ENCODE measurements around the gene PRRT1. TPM values are rescaled to one million over a fixed set of nuclear protein-coding genes. Genes with fewer than 3 reads are reported as not detected.

PRRT1 gene
- polyA plus RNA-seq, 1 donor (not counting 4 experiments of a cell fraction or from before 2014, with no cell fraction given) = 0.09 TPM

DNA sequence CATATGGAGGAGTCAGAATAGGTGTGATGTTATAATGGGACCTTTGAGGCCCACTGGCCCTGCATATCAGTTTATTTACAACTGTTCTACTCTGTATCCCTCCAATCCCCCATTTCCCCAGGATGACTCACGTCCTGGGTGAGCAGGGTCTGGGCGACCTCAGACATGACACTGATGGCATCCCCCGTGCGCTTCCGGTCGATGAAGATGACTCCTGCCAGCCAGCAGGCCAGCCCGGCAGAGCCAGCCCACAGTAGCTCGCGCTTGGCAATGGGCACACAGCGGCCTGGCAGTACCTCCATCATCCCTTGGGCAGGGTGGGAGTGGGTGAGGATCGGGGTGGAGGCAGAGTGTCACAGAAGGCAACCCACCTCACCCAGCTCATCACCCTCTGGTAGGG is 18.6 kb upstream of the PRRT1 start:
- H3K36me3 ChIP-seq (ENCODE audit: control insufficient read depth in 2 of 2, extremely low read depth in 1 of 2, insufficient read depth in 2 of 2, low read length in 2 of 2) = peaks cover 22 to 23% of the 10 kb centered on the region in 2 experiments
- no peaks in the 10 kb centered on the region for H3K9me3 ChIP-seq (ENCODE audit: control insufficient read depth, low read depth, low read length)
- DNase-seq (ENCODE audit: low read depth, low spot score) (no peak), FAIRE-seq (no peak)
- H2AFZ ChIP-seq (ENCODE audit: control insufficient read depth, low read length) = no peak overlapping the region
- peaks cover 17% of the 10 kb centered on the region for H3K79me2 ChIP-seq (ENCODE audit: control insufficient read depth, insufficient read depth, low read length)
- H3K9me1 ChIP-seq (ENCODE audit: control insufficient read depth, extremely low read depth, insufficient read depth, low read length) = no peaks in the 10 kb centered on the region
- H3K27me3 ChIP-seq (ENCODE audit: control insufficient read depth, extremely low read depth, insufficient read depth, low read length) = no peaks in the 10 kb centered on the region
- no peaks in the 10 kb centered on the region for H4K20me1 ChIP-seq (ENCODE audit: control insufficient read depth, extremely low read depth, insufficient read depth, low read length)
- no peak overlapping the region for H3K4me2 ChIP-seq (ENCODE audit: control insufficient read depth, extremely low read depth, insufficient read depth, low read depth, low read length)
- H3K9ac ChIP-seq (ENCODE audit: control insufficient read depth, extremely low read depth, insufficient read depth, low read length) = no peak overlapping the region
- H3K27ac ChIP-seq (ENCODE audit: control insufficient read depth, insufficient read depth, low read length) = no peak overlapping the region
- no peak overlapping the region for H3K4me3 ChIP-seq (ENCODE audit: control insufficient read depth in 2 of 3, extremely low read depth in 1 of 3, insufficient read depth in 2 of 3, low read depth in 1 of 3, low read length in 3 of 3)
- TF ChIP-seq, protein P1, sequence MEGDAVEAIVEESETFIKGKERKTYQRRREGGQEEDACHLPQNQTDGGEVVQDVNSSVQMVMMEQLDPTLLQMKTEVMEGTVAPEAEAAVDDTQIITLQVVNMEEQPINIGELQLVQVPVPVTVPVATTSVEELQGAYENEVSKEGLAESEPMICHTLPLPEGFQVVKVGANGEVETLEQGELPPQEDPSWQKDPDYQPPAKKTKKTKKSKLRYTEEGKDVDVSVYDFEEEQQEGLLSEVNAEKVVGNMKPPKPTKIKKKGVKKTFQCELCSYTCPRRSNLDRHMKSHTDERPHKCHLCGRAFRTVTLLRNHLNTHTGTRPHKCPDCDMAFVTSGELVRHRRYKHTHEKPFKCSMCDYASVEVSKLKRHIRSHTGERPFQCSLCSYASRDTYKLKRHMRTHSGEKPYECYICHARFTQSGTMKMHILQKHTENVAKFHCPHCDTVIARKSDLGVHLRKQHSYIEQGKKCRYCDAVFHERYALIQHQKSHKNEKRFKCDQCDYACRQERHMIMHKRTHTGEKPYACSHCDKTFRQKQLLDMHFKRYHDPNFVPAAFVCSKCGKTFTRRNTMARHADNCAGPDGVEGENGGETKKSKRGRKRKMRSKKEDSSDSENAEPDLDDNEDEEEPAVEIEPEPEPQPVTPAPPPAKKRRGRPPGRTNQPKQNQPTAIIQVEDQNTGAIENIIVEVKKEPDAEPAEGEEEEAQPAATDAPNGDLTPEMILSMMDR (optimal IDR thresholded peaks at IDR 0.05 in 1 of 3, IDR thresholded peaks at IDR 0.05 in 1 of 3, conservative IDR thresholded peaks at IDR 0.05 in 1 of 3; ENCODE audit: extremely low read depth in 1 of 3, insufficient read depth in 2 of 3, low read length in 3 of 3) = no peak
- no peak for TF ChIP-seq EZH2 (IDR thresholded peaks at IDR 0.05; ENCODE audit: low read length)
- dilution Hi-C loops (cut with MboI; ENCODE audit: extremely low pct_ligation_motif_present, low sequenced_read_pairs) = no loop called here
- H3K4me1 ChIP-seq (ENCODE audit: control insufficient read depth, extremely low read depth, insufficient read depth, low read length) = peaks cover 28% of the 10 kb centered on the region

DNA sequence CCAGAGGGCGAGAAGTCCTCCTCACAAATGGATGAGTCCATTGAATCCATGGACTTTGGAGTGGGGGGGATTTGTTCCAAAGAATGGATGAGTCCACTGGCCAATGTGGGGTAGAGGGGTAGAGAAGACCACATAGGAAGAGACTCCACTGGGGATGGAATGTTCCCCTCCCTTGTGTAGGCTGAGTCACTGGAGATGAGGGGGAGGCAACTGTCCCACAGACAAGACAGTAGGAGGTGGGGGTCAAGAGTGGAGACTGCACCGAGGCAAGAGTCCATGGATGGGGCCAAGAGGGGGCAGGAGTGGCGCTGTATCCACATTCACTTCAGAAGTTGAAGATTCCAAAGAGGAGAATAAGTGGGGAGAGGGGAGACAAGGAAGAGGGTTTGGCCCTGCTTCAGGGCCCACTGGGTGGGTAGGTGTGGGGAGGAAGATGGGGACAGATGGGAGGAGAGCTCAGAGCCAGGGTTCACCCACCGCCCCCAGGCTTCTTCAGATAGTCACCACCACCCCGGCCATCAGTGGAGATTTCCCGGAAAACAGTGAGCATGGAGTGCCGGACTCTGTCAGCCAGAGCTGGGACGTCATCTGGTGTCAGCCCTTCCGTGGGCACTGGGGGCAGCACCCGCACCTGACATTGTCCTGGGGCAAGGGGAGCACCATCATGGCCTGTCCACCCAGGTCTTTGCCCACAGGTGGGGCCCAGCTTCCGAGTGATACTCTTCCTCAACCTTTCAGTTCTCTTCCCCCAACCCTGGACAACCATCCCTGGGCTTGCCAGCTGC is 17.3 kb upstream of the PRRT1 start:
- Histone ChIP-seq H3K4me2 (ENCODE audit: control insufficient read depth, extremely low read depth, insufficient read depth, low read depth, low read length) (no peak overlapping the region), H3K79me2 (ENCODE audit: control insufficient read depth, insufficient read depth, low read length) (peaks cover 4% of the 10 kb centered on the region), H3K9me3 (ENCODE audit: control insufficient read depth, low read depth, low read length) (no peaks in the 10 kb centered on the region), H3K4me3 (ENCODE audit: control insufficient read depth in 2 of 3, extremely low read depth in 1 of 3, insufficient read depth in 2 of 3, low read depth in 1 of 3, low read length in 3 of 3) (no peak overlapping the region), H3K27me3 (ENCODE audit: control insufficient read depth, extremely low read depth, insufficient read depth, low read length) (no peaks in the 10 kb centered on the region), H3K4me1 (ENCODE audit: control insufficient read depth, extremely low read depth, insufficient read depth, low read length) (peaks cover 17% of the 10 kb centered on the region), H3K36me3 (ENCODE audit: control insufficient read depth in 2 of 2, extremely low read depth in 1 of 2, insufficient read depth in 2 of 2, low read length in 2 of 2) (peaks cover 19 to 23% of the 10 kb centered on the region in 2 experiments), H3K9me1 (ENCODE audit: control insufficient read depth, extremely low read depth, insufficient read depth, low read length) (no peaks in the 10 kb centered on the region), H3K27ac (ENCODE audit: control insufficient read depth, insufficient read depth, low read length) (no peak overlapping the region), H4K20me1 (ENCODE audit: control insufficient read depth, extremely low read depth, insufficient read depth, low read length) (no peaks in the 10 kb centered on the region), H2AFZ (ENCODE audit: control insufficient read depth, low read length) (no peak overlapping the region), H3K9ac (ENCODE audit: control insufficient read depth, extremely low read depth, insufficient read depth, low read length) (no peak overlapping the region)
- no peak for DNase-seq (ENCODE audit: low read depth, low spot score)
- TF ChIP-seq, protein P1 (optimal IDR thresholded peaks at IDR 0.05 in 1 of 3, IDR thresholded peaks at IDR 0.05 in 1 of 3, conservative IDR thresholded peaks at IDR 0.05 in 1 of 3; ENCODE audit: extremely low read depth in 1 of 3, insufficient read depth in 2 of 3, low read length in 3 of 3) = no peak
- TF ChIP-seq EZH2 (IDR thresholded peaks at IDR 0.05; ENCODE audit: low read length) = no peak
- no peak for FAIRE-seq
- dilution Hi-C loops (cut with MboI; ENCODE audit: extremely low pct_ligation_motif_present, low sequenced_read_pairs) = no loop called here
